HS-27A (cell line): ENCODE data around the gene ZSWIM3.

ENCODE experiments used
- DNase-seq: peaks from one replicate; pipeline ENCODE4 v3.0.0-alpha.2; 2012; ENCODE audit warnings: low read depth, missing footprints

Gene ZSWIM3

GRCh38 chr20:45910670-45911485 is 53.5 kb downstream of the ZSWIM3 start:
- DNase-seq: peak; percentile 78

GRCh38 chr20:45911486-45912343 is 54.3 kb downstream of the ZSWIM3 start, which contains the start of gene PLTP:
Gene PLTP (minus strand): TSS chr20:45912155. CDS start chr20:45911452, 703 bp downstream.
- DNase-seq: no peak

GRCh38 chr20:45912344-45912682 is 54.9 kb downstream of the ZSWIM3 start:
- no peak for DNase-seq

GRCh38 chr20:45913116-45913515 is 55.7 kb downstream of the ZSWIM3 start:
- DNase-seq: no peak

GRCh38 chr20:45917790-45918141 is 60.4 kb downstream of the ZSWIM3 start:
- no peak for DNase-seq

DNA sequence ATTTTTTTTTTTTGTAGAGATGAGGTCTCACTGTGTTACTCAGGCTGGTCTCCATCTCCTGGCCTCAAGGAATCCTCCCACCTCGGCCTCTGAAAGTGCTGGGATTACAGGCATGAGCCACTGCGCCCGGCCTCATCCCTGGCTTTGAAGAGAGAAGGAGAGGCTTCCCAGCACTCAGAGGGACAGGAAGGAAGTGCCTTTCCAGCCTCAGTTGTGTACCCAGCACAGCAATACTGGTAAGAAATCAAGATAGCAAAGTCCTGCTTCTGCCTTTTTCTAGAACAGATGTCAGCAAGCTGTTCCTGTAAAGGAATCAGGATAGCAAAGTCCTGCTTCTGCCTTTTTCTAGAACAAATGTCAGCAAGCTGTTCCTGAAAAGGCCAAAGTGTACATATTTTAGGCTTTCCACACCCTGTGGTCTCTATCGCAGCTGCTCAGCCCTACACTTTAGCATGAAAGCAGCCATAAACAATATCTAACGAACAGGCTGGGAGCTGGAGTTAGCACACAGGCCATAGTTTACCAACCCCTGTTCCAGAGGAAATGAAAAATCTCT is 60.8 kb downstream of the ZSWIM3 start:
- DNase-seq: no peak

GRCh38 chr20:45918779-45919537 is 61.5 kb downstream of the ZSWIM3 start:
- DNase-seq: no peak

DNA sequence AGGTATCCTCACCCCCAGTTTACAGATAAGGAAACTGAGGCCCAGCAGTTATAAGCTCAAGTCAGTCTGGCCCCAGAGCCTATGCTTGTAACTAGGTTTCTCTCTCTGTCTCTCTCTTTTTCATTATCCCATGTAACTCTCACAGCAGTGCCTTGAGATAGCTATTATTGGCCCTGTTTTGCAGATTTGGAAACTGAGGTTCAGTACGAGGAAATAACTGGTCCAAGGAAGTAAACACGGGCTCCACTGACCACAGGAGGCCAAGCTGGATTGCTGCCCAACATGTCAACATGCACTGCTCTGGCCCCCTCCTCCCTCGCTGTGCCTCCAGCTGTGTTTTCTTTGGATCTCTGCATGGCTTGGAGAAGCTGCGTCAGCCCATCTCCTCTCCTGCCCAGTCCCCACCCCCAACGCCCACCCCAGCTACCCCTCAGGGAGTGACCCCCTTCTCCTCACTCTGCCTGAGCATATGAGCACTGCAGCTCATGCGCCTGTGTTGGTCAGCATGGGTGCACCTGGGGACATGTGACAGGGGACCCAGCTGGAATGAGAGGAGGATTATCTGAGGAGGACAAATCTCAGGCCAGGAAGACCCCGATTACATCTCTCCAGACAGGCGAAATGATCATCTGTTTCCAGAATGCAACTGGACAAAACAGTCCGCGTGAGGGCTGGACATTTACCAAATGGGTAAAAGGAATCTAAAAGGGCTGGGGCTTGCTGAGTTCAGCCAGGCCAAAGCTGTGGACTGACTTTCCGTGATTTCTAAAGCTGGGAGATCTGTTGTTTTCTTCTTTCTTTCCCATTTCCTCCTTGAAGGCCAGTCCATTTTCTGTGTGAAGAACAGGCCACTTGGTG is 62.4 kb downstream of the ZSWIM3 start:
- DNase-seq: no peak

DNA sequence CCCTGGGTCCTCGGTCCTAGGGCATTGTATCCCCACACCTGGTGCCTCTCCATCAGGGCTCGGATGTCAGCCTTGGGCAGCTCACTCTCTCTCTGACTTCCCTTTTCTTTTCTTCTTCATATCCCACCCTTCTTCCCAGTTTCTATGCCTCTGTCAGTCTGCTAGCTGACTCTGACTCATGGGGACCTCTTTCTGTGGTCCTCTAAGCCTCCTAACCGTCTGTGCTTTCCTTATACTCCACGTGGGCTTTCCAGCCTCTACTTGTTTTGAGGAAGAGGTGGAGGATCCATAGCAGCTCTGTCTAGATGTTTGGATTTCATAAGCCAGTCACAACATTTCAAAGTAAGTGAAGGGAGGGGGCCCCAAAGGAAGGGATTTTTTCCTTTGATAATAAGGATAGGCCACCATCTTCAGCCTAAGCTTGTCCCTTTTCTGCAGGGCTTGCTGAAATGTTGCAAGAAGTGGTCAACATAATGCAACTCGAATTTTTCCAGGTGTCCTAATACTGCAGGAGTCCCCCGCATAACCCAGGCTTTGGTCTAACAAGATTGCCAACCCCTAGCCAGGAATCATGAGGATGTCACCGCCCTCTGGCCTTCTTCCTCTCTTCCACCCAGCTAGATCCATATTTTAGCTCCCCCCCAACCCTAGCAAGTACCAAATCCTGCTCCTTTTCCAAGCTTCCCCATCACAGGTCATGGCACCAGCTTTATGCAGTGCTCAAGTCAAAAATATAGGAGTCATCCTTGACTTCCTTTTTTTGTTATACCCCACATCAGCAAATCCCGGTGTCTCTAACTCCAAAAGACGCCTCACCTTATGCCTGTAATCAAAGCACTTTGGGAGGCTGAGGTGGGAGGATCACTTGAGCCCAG is 63.3 kb downstream of the ZSWIM3 start:
- no peak for DNase-seq

DNA sequence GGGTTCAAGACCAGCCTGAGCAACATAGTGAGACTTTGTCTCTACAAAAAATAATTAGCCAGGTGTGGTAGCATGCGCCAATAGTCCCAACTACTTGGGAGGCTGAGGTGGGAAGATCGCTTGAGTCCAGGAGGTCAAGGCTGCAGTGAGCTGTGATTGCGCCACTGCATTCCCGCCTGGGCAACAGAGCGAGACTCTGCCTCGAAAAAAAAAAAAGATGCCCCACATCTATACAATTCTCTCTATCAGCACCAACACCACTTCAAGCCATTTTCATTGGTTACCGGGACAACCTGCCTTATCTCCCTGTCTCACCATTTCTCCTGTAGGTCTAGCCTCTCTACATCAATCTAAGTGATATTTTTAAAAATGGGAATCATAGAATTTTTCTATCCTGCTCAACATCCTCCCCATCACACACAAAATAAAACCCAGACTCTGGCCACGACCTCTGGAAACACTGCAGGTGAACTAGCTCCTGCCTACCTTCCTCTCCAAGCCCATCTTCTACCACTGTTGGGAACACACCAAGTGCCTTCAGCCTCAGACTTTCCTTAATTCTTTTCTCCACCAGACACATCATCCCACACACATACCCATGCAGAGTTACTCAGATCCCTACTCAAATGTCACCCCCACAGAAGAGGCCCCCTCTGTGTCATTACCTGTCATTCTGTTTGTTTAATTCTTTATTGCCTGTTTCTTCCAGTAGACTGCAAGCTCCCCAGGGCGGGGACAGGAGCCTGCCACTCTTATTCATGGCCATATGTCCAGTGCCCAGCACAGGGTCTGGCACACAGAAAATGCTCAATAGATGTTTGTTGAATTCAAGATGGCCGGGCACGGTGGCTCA is 64.1 kb downstream of the ZSWIM3 start:
- no peak for DNase-seq

GRCh38 chr20:45924391-45925261 is 67.2 kb downstream of the ZSWIM3 start:
- DNase-seq: no peak

DNA sequence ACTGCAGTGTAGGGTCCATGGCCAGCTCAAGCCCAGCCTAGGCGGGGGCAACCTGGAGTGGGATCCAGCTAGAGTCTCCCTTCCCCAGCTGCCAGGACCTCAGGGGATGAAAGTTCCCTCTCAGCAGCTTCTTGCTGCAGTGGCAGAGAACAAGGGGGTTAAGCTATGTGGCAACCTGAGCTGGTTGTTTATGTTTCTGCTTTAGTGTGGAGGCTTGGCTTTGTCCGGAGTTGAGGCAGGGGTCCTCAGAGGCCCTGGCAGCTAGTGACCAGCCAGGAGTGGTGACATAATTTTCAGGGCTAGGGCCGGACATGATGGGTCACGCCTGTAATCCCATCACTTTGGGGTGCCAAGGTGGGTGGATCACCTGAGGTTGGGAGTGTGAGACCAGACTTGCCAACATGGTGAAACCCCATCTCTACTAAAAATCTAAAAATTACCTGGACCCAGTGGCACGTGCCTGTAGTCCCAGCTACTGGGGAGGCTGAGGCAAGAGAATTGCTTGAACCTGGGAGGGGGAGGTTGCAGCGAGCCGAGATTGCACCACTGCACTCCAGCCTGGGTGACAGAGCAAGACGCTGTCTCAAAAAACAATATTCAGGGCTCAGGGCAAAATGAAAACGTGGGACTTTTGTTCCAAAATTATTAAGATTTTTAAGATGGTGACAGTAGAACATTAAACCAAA is 68.5 kb downstream of the ZSWIM3 start:
- no peak for DNase-seq

DNA sequence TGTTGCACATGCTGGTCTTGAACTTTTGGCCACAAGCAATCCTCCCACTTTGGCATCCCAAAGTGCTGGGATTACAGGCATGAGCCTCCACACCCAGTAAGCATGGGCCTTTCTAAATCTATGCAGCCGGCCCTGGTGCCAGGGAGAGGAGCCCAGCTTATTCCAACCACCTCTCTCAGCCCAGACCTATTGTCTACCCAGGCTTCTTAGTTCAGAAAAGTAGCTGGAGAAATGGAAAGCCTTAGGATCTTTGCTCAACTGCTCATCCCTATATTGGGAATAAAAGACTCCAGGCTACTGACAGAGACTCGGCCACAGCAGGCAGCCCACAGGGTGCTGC is 69.3 kb downstream of the ZSWIM3 start:
- DNase-seq: no peak

DNA sequence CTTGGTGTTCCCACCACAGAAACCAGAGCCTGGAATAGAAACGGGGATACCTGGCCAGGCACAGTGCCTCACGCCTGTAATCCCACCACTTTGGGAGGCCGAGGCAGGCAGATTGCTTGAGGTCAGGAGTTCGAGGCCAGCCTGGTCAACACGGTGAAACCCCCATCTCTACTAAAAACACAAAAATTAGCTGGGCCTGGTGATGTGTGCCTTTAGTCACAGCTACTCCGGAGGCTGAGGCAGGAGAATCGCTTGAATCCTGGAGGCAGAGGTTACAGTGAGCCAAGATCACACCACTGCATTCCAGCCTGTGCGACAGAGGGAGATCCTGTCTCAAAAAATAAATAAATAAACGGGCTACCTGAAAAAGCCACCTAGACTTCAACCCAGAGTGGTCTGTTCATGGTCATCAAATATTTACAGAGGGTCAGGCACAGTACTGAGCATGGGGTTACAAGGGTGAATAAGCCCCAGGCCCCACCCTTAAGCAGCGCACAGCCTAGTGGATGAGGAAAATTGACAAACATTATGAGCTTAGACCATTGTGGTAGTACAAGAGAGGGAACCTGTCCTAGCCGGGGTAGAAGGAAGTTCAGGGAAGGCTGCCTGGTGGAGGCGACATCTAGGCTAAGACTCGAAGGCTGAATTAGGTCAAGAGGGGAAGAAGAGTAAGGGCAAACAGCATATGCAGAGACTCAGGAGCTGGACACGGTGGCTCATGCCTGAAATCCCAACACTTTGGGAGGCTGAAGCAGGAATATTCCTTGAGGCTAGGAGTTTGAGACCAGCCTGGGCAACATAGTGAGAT is 69.9 kb downstream of the ZSWIM3 start:
- DNase-seq: no peak
